GM19468 (cell line): ENCODE data around the gene A1CF.
"Not testable (repeated sequence)": the region's sequence is repeated elsewhere in the genome, so short reads cannot be mapped to it uniquely, and the experiment has no call there.

ENCODE experiments used
- ATAC-seq: cut with Tn5 transposase; IDR thresholded peaks from one replicate; pipeline ENCODE4 v1.9.1; 2021; ENCODE audit warnings: mild to moderate bottlenecking, moderate library complexity, moderate number of reproducible peaks; ENCODE audit not compliant: unreplicated experiment; ENCODE audit errors: extremely low read depth

Gene A1CF, protein sequence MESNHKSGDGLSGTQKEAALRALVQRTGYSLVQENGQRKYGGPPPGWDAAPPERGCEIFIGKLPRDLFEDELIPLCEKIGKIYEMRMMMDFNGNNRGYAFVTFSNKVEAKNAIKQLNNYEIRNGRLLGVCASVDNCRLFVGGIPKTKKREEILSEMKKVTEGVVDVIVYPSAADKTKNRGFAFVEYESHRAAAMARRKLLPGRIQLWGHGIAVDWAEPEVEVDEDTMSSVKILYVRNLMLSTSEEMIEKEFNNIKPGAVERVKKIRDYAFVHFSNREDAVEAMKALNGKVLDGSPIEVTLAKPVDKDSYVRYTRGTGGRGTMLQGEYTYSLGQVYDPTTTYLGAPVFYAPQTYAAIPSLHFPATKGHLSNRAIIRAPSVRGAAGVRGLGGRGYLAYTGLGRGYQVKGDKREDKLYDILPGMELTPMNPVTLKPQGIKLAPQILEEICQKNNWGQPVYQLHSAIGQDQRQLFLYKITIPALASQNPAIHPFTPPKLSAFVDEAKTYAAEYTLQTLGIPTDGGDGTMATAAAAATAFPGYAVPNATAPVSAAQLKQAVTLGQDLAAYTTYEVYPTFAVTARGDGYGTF

DNA sequence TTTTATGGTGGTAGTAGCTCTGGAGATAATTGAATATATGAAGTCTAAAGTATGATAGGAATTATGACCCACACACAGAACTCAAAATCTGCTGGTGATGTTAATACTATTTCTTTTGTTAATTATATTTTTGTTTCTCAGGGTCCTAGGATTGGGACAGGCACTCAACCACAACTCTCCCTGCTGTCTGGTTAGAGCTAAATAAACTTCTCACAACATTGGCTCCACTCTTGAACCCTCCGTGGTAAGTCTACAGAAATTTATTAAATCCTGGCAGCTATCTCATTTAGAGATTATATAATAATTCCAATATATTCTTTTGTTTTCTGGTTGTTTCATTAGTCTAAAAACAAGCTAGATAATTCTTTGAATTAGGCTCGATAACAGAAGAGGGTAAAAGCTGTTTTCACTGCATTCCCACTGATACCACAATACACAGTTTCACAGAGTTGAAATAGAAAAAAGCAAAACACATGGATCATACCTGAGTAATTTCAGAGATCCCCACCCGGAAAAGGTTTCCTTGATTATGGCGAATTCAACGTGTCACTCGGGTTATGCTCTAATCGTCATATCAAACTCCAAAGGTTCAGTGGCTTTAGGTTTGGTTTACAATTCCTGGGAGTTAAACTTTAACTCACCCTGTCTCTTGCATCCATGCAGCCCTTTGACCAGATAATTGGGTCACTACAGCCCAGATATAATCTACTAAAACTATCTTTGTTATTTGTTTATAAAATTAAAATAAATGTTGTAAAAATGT, at the start of gene A1CF:
TSS of gene A1CF (minus strand) at position 531 of the 763 bp plus-strand sequence. CDS start 25,687 bp downstream, outside the sequence.
- ATAC-seq = no peak

DNA sequence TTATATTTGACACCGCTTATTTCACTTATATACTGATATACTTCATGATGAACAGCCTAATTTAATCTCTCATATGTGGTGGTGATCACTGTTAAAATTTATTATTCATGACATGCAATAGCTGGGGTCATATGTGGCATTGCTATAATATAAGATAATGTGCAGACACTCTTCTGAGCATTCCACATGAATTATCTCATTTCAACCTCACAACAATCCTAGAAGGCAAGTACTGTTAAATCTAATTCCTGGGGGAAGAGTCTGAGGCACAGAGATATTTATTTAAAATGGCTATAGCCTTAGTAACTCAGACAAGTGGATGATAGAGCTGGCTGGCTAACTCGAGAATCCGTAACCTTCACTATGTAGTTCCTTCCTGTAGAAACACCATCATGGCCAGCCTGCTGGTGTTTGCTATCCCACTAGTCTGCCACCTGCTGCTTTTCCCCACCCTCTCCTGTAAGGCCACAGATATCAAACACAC, 46.6 kb upstream of the A1CF start:
- ATAC-seq = no peak

DNA sequence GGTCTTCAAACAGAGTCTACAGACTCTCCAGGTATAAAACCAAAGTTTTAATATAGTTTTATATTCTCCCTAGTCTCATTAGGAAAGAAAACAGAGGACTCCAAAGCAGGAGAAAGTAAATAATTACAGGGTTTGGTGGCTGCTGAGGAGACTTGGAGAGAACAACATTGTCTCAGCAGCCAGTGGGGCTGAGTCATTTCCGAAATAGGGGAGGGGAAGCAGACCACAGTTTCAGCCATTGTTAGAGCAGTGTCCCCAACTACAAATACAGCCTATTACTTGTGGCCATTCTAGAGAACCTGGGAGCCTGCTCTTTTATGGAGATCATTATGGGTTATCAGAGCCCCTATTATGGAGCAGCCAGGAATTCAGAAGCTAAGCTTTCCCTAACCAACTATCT, 44.2 kb upstream of the A1CF start:
- ATAC-seq = no peak

DNA sequence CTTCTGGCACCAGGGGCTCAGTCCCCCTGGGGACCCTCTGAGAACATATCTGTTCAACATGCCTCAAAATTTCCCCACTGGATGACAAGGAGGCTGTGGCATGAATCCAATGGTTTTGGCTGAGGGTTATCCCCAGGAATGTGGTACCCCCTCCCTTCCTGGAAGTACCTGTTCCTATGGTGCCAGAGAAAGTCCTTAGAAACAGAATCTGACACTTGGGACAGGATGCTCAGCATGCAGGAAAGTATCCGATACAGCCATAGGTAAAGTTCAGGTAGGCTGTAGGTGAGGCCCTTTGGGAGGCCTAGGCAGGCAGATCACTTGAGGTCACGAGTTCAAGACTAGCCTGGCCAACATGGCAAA, 42.7 kb upstream of the A1CF start:
- ATAC-seq = no peak

DNA sequence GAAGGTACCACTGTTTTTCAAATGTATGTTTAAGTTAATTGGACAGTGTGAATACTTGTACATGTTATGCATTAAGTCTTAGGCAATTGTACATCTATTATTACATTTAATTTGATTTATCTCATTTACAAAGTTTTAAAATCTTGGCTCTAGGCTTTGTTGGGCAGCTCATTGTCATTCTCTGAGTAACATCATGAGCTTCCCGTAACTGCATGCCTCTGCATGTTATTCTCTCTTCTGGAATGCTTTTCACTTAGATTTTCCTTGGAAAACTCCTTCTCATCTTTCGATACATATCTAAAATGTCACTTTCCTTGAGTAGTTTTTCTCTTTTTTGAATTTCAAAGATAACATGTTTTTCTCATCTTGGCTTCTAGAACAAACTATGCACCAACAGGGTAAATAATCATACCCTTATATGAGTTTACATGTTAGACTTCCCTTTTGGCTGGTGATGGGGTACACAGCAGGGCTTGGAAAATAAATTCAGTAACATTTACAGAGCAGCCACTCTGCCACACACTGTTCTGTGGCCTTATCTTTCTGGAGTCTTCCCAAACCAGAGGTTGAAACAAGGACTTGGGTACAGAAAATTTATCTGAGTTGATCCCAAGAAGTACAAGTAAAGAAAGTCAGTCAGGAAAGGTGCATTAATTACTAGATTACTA, 42.2 kb upstream of the A1CF start:
- no peak for ATAC-seq

DNA sequence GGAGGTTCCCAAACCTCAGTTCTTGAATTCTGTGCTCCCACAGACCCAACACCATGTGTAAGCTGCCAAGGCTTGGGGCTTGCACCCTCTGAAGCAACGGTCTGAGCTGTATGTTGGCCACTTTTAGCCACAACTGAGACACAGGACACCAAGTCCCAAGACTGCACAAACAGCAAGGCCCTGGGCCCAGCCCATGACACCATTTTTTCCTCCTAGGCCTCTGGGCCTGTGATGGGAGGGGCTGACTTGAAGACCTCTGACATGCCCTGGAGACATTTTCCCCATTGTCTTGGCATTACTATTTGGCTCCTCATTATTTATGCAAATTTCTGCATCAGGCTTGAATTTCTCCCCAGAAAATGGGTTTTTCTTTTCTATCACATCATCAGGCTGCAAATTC, 38.0 kb upstream of the A1CF start:
- ATAC-seq = not testable (repeated sequence)

DNA sequence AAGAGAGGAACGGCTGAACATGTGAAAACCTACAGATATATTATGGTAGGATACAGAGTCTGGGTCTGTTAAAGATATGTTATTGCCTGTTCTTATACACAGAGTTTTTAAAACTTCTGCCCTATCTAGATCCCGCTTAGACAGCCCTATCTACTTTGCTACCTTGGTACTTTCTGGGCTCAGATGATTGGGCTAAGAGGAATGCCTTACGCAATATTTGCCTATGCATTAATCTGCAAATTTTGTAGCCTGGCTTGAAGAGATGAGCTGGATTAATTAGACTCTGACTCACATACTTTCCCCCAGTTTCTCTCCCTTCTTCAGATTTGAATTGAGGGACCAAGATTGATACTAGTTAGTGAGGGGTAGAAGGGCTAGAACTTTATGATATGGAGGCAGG, 33.6 kb upstream of the A1CF start:
- no peak for ATAC-seq

DNA sequence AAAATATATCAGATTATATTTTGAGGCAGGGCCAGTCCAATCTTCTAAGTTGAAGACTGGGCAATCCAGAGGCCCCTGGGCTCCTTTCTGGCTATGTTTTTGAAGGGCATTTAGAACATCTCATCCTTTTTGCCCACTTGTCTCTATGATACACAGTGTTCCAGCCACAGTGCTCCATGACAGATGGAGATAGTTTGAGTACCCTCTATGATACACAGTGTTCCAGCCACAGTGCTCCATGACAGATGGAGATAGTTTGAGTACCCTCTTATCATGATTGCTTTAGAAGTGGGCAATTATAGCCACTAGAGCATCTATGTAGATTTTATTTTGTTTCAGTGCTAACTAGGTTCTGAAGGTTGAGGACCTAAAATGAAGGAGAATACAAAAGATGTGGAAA, 33.1 kb upstream of the A1CF start:
- ATAC-seq = no peak

DNA sequence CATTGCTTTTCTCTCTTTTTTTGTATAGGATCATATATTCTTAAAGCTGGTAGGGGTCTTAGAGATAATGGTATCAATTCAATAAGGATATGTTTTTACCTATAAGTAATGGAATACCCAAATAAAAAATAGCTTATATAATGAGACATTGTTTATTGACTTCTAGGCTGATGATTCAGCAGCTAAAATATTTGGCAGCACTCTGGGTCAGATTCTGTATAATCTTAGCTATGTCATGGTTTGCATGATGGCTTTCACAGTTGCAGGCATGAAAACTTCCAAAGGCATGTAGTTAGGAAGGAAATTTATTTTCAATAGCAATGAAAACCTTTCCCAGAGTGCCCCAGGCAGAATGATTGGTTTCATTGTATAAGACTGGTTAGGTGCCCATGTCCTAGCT, 32.1 kb upstream of the A1CF start:
- no peak for ATAC-seq

DNA sequence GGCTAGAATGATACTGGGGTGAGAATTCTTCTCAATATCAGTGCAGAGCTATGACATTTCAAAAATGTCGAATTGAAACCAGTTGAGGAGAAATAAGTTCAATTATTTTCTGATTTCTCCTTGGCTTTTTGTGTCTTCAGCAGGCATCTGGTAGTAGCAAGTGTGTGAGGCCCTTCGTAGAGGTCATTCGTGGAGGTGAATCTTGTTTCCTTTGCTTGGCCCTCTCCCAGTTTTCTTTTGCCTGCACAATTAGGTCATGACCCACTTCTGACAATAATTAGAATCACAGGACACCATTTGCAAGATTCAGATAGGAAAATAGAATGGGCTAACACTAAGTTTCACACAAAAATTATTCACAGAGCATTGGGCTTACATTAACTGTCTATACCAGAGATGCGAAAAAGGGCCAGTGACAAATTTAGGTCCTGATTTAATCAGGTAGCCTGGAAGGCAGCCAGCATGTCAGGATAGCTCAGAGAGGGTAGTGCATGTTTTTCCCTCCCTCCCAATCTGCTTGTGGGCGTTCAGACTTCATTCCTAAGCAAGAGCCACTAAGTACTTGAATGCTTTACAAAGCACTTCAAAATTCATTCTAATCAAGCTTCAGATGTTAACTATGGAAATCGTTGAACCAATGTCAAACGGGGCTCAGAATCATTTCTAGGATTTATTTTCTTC, 24.0 kb upstream of the A1CF start:
- ATAC-seq = no peak

DNA sequence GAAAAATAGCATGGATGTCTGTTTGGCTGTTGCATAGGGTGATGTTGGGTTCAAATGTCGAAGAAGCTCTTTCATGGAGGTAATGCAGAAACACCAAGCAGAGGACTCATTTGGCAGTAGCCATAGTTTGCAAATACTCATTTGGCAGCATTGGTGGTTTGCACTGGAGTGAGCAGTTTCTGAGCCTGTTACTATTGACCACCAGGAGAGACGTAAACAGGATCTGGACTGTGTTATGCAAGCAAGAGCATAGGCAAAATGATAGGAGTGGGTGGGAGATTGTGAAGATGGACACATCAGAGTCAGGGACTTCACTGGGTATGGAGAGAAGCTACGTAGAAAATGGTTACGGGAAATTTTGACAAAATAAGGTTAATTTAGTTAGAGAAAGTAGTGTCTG, 22.9 kb upstream of the A1CF start:
- ATAC-seq = no peak

DNA sequence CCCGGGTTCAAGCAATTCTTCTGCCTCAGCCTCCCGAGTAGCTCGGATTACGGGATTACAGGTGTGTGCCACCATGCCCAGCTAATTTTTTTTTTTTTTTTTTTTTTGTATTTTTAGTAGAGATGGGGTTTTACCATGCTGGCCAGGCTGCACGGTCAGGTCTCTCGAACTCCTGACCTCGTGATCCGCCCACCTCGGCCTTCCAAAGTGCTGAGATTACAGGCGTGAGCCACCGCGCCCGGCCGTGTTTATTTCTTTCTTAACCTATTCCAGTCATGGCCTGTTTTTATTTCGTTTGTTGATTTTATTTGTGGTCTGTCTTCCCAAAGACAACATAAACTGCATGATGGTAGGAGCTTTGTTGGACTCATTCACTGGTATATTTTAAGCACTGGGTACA, 20.4 kb upstream of the A1CF start:
- not testable (repeated sequence) for ATAC-seq

DNA sequence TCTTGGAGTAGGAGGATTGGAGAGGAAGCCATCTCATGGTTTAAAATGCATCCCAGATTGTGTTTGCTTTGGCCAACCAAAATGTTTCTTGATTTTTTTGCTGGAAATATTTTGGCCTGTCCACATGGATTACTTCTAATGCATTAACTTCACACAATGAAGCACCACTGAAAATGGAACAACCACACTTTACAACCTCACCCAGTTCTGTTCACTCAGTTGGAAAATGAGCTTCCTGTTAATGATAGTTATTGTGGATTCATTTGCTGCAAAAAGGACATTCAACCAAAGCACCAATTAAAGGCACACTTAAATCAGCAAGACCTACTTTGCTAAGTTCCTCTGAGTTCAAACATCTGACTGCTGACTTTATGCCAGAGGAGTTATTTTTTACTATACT, 11.3 kb upstream of the A1CF start:
- ATAC-seq = no peak

DNA sequence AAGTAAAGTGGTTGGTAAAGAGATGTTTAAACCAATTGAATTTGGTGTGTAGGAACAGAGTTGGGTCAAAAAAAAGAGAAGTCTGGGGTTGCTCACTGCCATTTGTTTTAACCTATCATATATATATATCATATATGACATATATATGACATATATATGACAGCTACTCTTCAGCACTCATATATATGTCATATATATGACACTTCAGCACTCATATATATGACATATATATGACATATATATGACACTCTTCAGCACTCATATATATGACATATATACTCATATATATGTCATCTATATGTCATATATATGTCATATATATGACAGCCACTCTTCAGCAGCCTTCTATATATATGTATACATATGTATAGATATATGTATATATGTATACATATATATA, 8.9 kb upstream of the A1CF start:
- ATAC-seq = no peak

DNA sequence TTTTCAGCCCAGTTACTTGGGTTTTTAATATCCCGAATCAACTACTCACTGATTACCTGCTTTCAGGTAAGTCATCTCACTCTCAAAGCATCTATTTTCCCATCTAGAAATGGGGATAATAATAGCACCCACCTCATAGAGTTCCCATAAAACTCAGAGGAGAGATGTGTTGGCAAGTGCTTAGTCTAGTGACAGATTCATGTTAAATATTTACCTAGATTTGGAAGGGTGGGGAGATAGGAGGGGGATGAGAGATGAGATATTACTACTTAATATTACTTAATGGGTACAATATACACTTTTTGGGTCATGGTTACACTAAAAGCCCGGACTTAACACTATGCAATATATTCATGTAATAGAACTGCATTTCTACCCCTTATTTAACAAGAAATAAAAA, 7.0 kb upstream of the A1CF start:
- no peak for ATAC-seq

DNA sequence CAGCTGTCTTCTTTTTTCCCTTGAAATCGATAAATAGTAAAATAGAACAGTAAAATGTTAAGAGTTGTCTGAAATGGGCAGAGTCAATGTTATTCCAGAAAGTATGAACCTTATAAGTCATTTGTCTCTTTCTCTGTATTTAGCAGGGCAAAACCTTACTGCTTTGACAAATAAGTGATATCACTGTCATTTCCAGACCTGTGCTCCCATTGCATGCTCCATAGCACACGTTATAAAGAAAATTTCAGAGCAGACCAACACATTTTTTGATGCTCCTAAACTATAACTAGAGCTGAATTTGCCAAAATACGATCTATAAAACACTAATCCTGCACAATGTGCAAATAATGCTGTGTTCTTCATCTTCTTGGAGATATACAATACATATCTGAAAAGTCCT, 1.1 kb downstream of the A1CF start:
- no peak for ATAC-seq

DNA sequence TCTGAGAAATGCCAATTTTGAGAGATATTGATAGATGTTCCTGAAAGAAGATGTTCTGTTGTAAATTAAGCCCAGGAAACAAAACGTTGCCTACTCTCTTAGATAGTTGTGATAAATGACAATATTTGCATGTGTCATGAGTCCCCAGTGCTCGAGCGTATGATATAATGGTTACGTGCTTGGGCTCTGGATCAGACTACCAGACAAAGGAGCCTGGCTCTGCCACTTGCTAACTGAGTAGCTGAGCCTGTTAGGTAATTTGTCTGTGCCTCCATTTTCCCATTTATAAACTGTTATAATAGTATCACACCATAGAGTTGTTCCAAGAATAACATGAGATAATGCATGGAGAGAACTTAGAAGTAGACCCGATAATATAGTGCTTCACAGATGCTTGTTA, 1.8 kb downstream of the A1CF start:
- no peak for ATAC-seq

DNA sequence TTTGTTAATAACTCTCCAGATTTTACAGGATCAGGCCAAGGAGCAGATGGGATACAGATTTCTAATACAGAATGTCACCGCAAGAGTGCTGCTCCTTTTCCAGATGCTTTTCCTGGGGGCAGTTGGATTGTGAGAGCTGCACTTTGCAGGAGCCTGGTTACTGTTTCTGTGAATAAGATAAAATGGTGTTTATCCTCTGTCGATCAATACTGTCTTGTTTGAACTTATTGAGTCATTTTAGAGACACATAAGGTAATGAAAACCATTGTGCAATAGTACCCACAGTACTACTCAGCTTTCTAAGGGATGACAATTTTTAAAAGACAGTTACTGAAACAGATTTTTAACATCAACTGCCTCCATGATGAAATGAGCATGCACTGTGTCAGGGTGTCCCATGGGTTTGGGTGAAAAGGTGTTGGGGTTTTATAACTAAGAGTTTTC, 2.9 kb downstream of the A1CF start:
- no peak for ATAC-seq

DNA sequence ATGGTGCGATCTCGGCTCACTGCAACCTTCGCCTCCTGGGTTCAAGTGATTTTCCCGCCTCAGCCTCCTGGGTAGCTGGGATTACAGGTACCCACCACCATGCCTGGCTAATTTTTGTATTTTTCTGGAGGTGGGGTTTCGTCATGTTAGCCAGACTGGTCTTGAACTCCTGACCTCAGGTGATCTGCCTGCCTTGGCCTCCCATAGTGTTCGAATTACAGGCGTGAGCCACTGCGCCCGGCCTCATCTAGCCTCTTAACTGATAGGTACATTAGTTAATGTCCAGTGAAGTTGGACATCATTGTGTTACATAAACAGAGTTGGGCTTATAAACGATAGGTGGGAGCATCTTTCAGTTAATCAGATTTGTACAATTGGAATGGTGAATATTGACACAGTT, 4.4 kb downstream of the A1CF start:
- ATAC-seq = not testable (repeated sequence)

DNA sequence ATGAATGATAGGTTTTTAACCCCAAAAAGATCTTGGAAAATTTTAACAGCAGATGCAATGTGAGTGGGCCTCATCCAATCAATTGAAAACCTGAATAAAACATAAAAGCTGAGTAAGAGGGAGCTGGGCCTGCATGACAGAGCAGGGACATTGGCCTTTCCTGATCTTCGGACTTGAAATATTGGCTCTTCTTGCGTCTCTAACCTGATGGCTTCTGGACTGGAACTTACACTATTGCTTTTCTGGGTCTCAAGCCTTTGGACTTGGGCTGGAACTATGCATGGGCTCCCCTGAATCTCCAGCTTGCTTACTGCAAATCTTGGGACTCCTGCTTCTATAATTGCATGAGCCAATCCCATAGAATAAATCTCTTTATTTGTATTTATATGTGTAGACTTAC, 9.0 kb downstream of the A1CF start:
- ATAC-seq = no peak
